OCI-LY1 (cell line): Measurements from ENCODE around the gene METTL8.
"Not testable (repeated sequence)": the region's sequence is repeated elsewhere in the genome, so short reads cannot be mapped to it uniquely, and the experiment has no call there.

Experiments
- H2AFZ ChIP-seq: fragments of 200-600 bp; sonication (generic), shearing (Covaris generic); 2 replicates; pipeline ENCODE4 v1.6.0; 2014; ENCODE audit warnings: antibody characterized with exemption, mild to moderate bottlenecking, low read length
- H3F3A ChIP-seq: fragments of 200-600 bp; sonication (generic), shearing (Covaris generic); 2 replicates; pipeline ENCODE4 v1.6.0; 2014; ENCODE audit warnings: mild to moderate bottlenecking, antibody characterized with exemption, low read length, moderate library complexity; ENCODE audit not compliant: insufficient read depth
- H3K27ac ChIP-seq: fragments of 200-600 bp; sonication (generic); 2 replicates; pipeline ENCODE4 v1.5.1; 2014; ENCODE audit warnings: low read length, mixed run types, mild to moderate bottlenecking, low read depth; ENCODE audit not compliant: poor library complexity, severe bottlenecking
- H3K27me3 ChIP-seq: fragments of 200-600 bp; sonication (generic); 2 replicates; pipeline ENCODE4 v1.6.0; 2014; ENCODE audit warnings: antibody characterized with exemption, mild to moderate bottlenecking, low read length, moderate library complexity; ENCODE audit not compliant: insufficient read depth
- H3K36me3 ChIP-seq: fragments of 200-600 bp; sonication (generic); 2 replicates; pipeline ENCODE4 v1.6.1; 2014; ENCODE audit warnings: mild to moderate bottlenecking, antibody characterized with exemption, low read length, moderate library complexity, mixed read lengths; ENCODE audit not compliant: insufficient read depth
- H3K4me1 ChIP-seq: fragments of 200-600 bp; sonication (generic); 2 replicates; pipeline ENCODE4 v1.5.1; 2014; ENCODE audit warnings: mild to moderate bottlenecking, low read length, moderate library complexity; ENCODE audit not compliant: insufficient read depth, severe bottlenecking
- H3K4me2 ChIP-seq: fragments of 200-600 bp; sonication (generic), shearing (Covaris generic); 2 replicates; pipeline ENCODE4 v1.6.1; 2014; ENCODE audit warnings: low read length
- H3K4me3 ChIP-seq: fragments of 200-600 bp; sonication (generic); 2 replicates; pipeline ENCODE4 v1.5.1; 2014; ENCODE audit warnings: low read length, low read depth, mild to moderate bottlenecking, mixed read lengths; ENCODE audit not compliant: poor library complexity, severe bottlenecking
- H3K79me2 ChIP-seq: fragments of 200-600 bp; shearing (Covaris generic); 2 replicates; pipeline ENCODE4 v1.6.1; 2016; ENCODE audit warnings: mixed run types, low read length, mixed read lengths; ENCODE audit not compliant: insufficient read depth
- H3K9ac ChIP-seq: fragments of 200-600 bp; sonication (generic), shearing (Covaris generic); 2 replicates; pipeline ENCODE4 v1.6.1; 2014; ENCODE audit warnings: mild to moderate bottlenecking, low read length, mixed read lengths
- H3K9me2 ChIP-seq: fragments of 200-600 bp; sonication (generic), shearing (Covaris generic); 2 replicates; pipeline ENCODE4 v1.6.1; 2014; ENCODE audit warnings: low read depth, mild to moderate bottlenecking, low read length, mixed read lengths
- H3K9me3 ChIP-seq: fragments of 200-600 bp; shearing (Covaris generic); 2 replicates; pipeline ENCODE4 v1.6.1; 2014; ENCODE audit warnings: low read length, mixed read lengths
- H4K20me1 ChIP-seq: fragments of 200-600 bp; sonication (generic), shearing (Covaris generic); 2 replicates; pipeline ENCODE4 v1.6.0; 2016; ENCODE audit warnings: mild to moderate bottlenecking, low read length; ENCODE audit not compliant: insufficient read depth
- CTCF ChIP-seq: fragments of 200-600 bp; sonication (generic), shearing (Covaris generic); IDR thresholded peaks from 2 replicates; pipeline ENCODE4 v1.5.1; 2017; ENCODE audit warnings: mild to moderate bottlenecking, antibody characterized with exemption, low read length, moderate library complexity, mixed read lengths
- EZH2 ChIP-seq: fragments of 200-600 bp; sonication (generic), shearing (Covaris generic); IDR thresholded peaks from 2 replicates; pipeline ENCODE4 v1.8.0; 2017; ENCODE audit warnings: borderline replicate concordance, mixed run types, mild to moderate bottlenecking, antibody characterized with exemption, low read length, moderate library complexity, mixed read lengths

METTL8 gene

DNA sequence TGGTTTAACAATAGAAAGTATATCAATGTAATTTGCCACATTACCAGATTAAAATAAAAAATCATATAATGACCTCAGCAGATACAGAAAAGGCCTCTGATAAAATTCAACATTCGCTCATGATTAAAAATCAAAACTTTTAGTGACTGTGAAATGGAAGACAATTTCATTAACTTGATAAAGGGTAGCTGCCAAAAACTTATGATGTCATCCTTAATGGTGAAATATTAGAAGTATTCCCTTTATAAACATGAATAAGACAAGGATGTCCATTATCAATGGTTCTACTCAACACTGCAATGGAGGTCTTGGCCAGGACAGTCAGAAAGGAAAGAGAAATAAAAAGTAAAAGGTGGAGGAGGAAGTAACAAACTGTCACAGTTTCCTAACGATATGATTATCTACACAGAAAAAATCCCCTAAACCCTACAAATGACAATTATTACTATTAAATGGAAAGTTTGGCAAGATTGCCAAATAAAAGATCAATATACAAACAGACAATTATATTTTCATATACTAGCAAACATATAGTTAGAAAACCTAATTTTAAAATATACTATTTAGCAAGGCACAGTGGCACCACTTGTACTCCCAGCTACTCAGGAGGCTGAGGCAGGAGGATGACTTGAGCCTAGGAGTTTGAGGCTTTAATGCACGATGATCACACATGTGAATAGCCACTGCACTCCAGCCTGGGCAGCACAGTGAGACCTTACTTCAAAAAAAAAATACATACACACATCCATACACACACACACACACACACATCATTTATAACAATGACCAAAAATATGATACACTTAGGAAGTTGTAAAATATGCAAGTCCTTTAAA lies 12.8 kb downstream of the METTL8 start:
- Histone ChIP-seq H3K27ac (no peak overlapping the region), H4K20me1 (no peaks in the 10 kb centered on the region), H3K4me3 (no peak overlapping the region), H2AFZ (no peak overlapping the region), H3F3A (no peaks in the 10 kb centered on the region), H3K9me3 (peaks cover 15% of the 10 kb centered on the region), H3K4me2 (no peak overlapping the region), H3K9me2 (no peaks in the 10 kb centered on the region), H3K79me2 (peaks cover 10% of the 10 kb centered on the region; the same call in 1 of the 2 replicates), H3K27me3 (no peaks in the 10 kb centered on the region), H3K9ac (no peak overlapping the region), H3K36me3 (peaks cover 6% of the 10 kb centered on the region), H3K4me1 (peaks cover 7% of the 10 kb centered on the region)
- TF ChIP-seq CTCF (no peak), EZH2 (no peak)

DNA sequence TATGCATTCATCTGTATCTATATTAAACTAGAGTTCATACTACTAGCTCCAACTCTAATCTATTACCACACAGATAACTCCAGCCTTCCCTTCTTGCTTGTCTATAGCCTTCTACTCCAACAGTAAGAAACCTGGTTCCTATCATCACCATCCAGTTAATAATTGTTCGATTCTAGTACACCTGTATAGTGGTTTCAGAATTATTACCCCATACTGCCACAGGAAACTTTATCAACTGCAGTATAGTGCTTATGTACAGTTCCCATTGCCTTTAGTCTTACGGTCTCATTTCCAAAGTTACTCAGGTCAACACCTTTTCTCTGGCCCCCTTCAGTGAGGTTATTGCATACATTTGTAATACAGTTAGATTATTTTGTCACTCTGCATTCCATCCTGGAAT lies 14.5 kb downstream of the METTL8 start:
- H3K4me2 ChIP-seq, result no peak overlapping the region
- H3K36me3 ChIP-seq, result no peaks in the 10 kb centered on the region; the same call in 1 of the 2 replicates
- H3K9ac ChIP-seq, result no peak overlapping the region
- H3K9me3 ChIP-seq, result peaks cover 11% of the 10 kb centered on the region
- H3K9me2 ChIP-seq, result no peaks in the 10 kb centered on the region
- H3K79me2 ChIP-seq, result peaks cover 10% of the 10 kb centered on the region; the same call in 1 of the 2 replicates
- no peak overlapping the region for H2AFZ ChIP-seq
- H3K27me3 ChIP-seq, result no peaks in the 10 kb centered on the region
- H3F3A ChIP-seq, result no peaks in the 10 kb centered on the region
- H3K27ac ChIP-seq, result no peak overlapping the region
- H3K4me3 ChIP-seq, result no peak overlapping the region
- TF ChIP-seq CTCF (no peak), EZH2 (no peak)
- no peaks in the 10 kb centered on the region for H4K20me1 ChIP-seq
- H3K4me1 ChIP-seq, result peaks cover 11% of the 10 kb centered on the region

- Histone ChIP-seq H3K9ac (peak overlapping the region; percentile 40; the same call in 1 of the 2 replicates), H2AFZ (no peak overlapping the region), H3F3A (no peaks in the 10 kb centered on the region)
These were observed 17.5 kb downstream of the METTL8 start for GRCh38 chr2:171416009-171416926.

DNA sequence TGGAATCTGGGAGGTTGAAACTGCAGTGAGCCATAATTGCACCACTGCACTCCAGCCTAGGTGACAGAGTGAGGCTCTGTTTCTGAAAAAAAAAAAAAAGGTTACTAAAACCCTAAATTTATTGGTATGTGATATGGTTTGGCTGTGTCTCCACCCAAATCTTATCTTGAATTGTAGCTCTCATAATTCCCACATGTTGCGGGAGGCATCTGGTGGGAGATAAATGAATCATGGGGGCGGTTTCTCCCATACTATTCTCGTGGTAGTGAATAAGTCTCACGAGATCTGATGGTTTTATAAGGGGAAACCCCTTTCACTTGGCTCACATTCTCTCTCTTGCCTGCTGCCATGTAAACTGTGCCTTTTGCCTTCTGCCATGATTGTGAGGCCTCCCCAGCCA lies 19.1 kb downstream of the METTL8 start:
- peaks cover 21% of the 10 kb centered on the region; the same call in 1 of the 2 replicates for H3K79me2 ChIP-seq

More at GRCh38 chr2:171416009-171416926, 17.5 kb downstream of the METTL8 start:
- Histone ChIP-seq H3K9me3 (no peaks in the 10 kb centered on the region), H3K4me3 (no peak overlapping the region), H3K27me3 (no peaks in the 10 kb centered on the region), H3K36me3 (no peaks in the 10 kb centered on the region; the same call in 1 of the 2 replicates), H3K4me1 (peaks cover 23% of the 10 kb centered on the region), H4K20me1 (no peaks in the 10 kb centered on the region), H3K4me2 (peak overlapping the region; percentile 21; the same call in 1 of the 2 replicates), H3K27ac (peak overlapping the region; percentile 42), H3K79me2 (peaks cover 19% of the 10 kb centered on the region; the same call in 1 of the 2 replicates), H3K9me2 (no peaks in the 10 kb centered on the region)
- peak; percentile 93 for TF ChIP-seq CTCF
- TF ChIP-seq EZH2, result no peak

More for the DNA sequence above, 19.1 kb downstream of the METTL8 start:
- H3K27ac ChIP-seq, H3K36me3 ChIP-seq, H3K4me3 ChIP-seq, H3F3A ChIP-seq, H3K4me2 ChIP-seq, H3K9me3 ChIP-seq, H3K9ac ChIP-seq, H4K20me1 ChIP-seq, H2AFZ ChIP-seq, H3K27me3 ChIP-seq, H3K9me2 ChIP-seq: not testable (repeated sequence)
- H3K4me1 ChIP-seq, result peaks cover 23% of the 10 kb centered on the region
